GM21381 (cell line): ENCODE data around the gene CAMTA2.
"Not testable (repeated sequence)": the region's sequence is repeated elsewhere in the genome, so short reads cannot be mapped to it uniquely, and the experiment has no call there.

Experiments
- ATAC-seq: cut with Tn5 transposase; IDR thresholded peaks from one replicate; pipeline ENCODE4 v1.9.1; 2021; ENCODE audit warnings: mild to moderate bottlenecking, moderate library complexity; ENCODE audit not compliant: unreplicated experiment

CAMTA2 gene

DNA sequence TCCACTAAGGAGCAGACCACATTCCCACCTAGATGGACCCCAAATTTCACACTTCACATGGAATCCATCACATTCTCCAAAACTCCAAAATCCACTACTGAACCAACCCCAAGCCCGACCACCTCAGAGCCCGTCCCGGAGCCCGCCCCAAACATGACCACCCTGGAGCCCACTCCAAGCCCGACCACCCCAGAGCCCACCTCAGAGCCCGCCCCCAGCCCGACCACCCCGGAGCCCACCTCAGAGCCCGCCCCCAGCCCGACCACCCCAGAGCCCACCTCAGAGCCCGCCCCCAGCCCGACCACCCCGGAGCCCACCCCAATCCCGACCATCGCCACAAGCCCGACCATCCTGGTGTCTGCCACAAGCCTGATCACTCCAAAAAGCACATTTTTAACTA lies 53.8 kb downstream of the CAMTA2 start:
- ATAC-seq = no peak

- no peak for ATAC-seq
These were observed 54.7 kb downstream of the CAMTA2 start for GRCh38 chr17:4932756-4933155.

DNA sequence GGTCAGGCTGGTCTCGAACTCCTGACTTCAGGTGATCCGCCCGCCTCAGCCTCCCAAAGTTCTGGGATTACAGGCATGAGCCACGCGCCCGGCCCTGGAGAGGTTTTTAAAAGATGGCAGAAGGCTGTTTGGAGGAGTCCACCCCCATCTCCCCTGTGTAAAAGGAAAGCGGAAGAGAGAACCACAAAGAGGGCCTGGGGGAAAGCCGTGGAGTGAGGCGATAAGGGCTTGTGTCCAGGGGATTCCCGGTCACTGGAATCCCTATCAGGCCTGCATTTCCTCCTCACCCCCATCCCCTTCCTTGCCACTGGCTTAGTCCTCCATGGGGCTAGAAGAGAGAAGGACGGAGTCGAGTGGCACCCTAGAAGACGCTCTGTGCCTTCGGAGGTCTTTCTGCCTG lies 55.5 kb downstream of the CAMTA2 start, which contains the start of gene GP1BA:
GP1BA (plus strand) TSS at position 315 of the 400 bp plus-strand sequence. CDS start 328 bp downstream, outside the sequence.
- ATAC-seq = no peak

DNA sequence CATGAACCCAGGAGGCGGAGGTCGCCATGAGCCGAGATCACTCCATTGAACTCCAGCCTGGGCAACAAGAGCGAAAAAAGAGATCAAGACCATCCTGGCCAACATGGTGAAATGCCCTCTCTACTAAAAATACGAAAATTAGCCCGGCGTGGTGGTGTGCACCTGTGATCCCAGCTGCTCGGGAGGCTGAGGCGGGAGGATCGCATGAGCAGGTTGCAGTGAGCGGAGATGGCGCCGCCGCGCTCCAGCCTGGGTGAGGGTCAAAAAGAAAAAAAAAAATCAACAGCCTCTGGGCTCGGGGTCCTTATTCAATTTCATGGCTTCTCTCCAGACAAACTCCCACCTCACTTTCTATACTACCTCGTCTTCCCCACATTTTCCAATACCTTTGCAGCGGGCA lies 58.6 kb downstream of the CAMTA2 start:
- no peak for ATAC-seq

DNA sequence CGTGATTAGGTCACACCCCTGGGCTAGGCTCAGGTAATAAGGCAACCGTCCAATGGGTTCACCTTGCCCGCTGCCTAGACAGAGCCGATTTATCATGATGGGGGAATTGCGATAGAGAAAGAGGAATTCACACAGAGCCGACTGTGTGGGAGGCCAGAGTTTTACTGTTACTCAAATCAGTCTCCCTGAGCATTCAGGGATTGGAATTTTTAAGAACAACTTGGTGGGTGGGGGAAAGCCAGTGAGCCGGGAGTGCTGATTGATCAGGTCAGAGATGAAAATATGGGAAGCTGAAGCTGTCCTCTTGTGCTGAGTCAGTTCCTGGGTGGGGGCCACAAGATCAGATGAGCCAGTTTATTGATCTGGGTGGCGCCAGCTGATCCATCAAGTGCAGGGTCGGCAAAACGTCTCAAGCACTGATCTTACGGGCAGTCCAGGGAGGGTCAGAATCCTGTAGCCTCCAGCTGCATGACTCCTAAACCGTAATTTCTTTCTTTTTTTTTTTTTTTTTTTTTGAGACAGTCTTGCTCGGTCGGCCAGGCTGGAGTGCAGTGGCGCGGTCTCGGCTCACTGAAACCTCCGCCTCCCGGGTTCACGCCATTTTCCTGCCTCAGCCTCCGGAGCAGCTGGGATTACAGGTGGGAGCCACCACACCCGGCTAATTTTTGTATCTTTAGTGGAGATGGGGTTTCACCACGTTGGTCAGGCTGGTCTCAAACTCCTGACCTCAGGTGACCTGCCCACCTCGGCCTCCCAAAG lies 60.7 kb downstream of the CAMTA2 start:
- not testable (repeated sequence) for ATAC-seq

GRCh38 chr17:4921320-4921719 lies 66.2 kb downstream of the CAMTA2 start:
- no peak for ATAC-seq

GRCh38 chr17:4920351-4921048 lies 67.0 kb downstream of the CAMTA2 start:
- no peak for ATAC-seq

DNA sequence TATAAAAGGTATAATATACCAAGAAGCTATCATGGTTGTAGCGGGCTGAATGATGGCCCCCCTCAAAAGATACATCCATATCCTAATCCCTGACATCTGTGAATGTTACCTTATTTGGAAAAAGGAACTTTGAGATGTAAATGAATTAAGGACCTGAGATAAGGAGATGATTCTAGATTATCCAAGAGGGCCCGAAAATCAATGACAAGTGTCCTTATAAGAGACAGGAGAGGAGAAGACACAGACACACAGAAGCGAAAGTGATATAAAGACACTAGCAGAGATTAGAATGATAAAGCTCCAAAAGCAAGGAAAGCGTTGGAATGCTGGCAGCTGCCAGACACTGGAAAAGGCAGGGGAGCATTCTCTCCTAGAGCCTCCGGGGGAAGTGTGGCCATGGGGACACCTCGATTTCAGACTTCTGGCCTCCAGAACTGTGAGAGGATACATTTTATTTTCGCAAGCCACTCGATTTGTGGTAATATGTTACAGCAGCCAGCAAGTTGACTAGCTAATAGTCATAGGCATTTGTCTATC lies 67.9 kb downstream of the CAMTA2 start:
- ATAC-seq = no peak
